ENCODE results near the gene NFASC. TPM values are rescaled to one million over a fixed set of nuclear protein-coding genes. Genes with fewer than 3 reads are reported as not detected.

The NFASC gene
- polyA plus RNA-seq, 3 donors, result 2.1 to 9.6 (median 2.2) TPM

DNA sequence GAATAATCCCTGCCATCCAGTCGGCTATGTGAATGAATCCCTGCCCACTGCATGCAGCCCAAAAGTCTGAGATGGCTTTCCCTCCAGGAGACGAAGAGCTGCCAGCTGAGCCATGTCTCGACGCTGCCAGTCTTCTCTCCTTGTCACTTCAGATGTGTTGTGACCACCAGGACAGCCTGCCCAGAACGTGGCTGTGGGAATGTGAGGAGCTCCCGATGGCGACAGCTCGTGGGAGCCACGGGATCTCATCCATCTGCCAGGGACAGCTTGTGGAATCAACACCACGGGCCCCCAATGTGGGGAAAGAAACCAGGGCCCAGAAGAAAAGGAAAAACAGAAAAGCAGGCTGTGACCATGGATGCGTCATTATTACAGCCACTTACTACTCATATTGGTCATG lies 67.2 kb downstream of the NFASC start:
- H3K27ac ChIP-seq (ENCODE audit: low read depth, low read length), result no peak overlapping the region
- 62 to 84% (median 83%) methylated on average over 11 of the region's 11 CpGs for WGBS, 3 donors

DNA sequence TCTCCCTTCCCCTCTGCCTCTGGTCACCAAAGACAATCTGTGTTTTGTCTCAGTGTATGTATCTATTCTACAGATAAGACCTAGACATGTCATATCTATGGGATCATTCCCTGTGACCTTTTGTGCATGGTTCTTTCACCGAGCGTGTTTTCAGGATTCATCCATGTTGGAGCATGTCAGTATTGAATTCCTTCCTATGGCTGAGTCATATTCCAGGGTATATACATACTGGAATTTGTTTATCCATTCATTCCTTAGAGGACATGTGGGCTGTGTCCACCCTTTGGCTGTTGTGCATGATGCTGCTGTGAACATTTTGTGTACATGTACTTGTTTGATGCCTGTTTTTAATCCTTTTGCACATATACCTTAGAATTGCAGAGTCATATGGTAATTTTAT lies 69.9 kb downstream of the NFASC start:
- H3K27ac ChIP-seq (ENCODE audit: low read depth, low read length), result no peak overlapping the region
- 82 to 89% (median 87%) methylated on average over 2 of the region's 2 CpGs for WGBS, 3 donors

DNA sequence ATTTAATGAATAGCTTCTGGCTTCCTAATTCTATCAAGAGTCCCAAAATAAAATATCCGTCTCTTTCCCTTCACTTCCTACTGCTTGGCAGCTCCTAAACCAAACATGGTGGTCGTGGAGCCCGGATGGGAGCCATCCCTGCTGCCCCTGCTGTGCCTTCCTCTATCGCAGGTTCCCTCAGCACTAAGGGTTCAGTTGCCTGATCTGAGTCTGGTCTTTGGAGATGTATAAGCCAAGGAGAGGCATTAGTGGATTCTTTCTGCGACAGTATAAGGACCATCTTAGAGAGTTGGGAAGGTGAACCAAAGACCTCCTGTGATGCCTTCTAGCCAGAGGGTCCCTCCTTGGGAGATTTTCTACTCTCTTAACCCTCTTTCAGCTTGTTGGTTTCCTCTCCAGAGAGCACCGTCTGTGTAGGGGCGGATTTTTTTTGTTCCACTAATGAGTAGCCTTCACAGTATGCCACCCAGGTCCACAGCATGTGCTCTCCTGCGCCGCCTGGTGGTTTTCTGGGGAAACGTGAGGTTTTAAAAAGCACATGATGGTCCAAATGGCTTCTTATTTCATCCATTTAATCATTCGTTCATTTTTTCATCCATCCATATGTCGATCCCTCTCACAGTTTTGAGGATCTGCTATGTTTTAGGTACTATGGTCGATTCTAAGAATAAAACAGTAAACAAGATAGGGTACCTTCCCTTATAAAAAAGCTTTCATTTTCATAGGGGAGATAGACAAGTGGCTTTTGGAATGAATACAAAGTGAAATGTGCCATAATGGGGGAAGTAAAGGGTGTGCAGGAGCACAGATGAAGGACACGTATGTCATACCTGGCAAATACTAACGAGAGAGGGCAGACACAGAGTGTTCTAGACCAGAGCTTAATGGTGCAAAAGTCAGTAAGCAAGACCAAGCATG lies 71.0 kb downstream of the NFASC start:
- no peak overlapping the region for H3K27ac ChIP-seq (ENCODE audit: low read depth, low read length)
- 28 to 29% (median 29%) methylated on average over 15 of the region's 15 CpGs for WGBS, 3 donors

DNA sequence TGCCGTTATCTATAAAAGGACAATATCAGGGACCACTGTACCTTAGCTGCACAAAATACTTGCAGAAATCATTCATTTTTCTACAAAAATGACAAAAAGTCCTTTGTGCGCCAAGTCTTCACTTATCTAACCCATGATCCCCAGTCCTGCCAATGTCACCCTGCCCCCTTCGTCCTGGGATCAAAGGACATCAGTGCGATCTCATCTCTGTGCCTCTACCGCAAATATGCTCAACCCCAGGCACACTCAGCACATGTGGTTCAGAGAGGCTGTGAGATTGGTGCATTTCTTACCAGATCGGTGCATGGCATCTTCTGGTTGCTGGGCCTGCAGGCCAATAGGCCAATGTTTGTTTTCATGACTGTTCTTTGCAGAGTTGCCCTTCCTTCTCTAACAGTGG lies 72.8 kb downstream of the NFASC start:
- H3K27ac ChIP-seq (ENCODE audit: low read depth, low read length), result no peak overlapping the region
- 74 to 93% (median 81%) methylated on average over 6 of the region's 6 CpGs for WGBS, 3 donors

DNA sequence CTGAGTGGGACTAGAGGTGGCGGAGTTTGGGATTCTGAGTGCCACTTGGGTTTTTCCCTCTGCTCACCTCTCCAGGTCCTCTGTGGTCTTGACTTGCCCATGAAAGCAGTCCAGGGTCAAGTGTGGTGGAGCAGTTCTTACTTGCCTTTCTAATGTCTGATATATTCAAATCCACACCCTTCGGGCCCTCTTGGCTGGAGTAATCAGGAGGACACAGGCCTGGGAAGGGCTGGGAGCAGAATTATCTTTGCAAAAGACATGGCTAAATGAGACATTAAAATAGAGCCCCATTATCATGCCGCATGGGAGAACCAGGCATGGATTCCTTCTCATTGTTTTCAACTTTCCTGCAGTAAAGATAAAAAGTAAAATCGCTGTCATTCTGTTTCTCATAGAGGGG lies 74.0 kb downstream of the NFASC start:
- no peak overlapping the region for H3K27ac ChIP-seq (ENCODE audit: low read depth, low read length)
- 89 to 91% (median 91%) methylated on average over 4 of the region's 4 CpGs for WGBS, 3 donors

DNA sequence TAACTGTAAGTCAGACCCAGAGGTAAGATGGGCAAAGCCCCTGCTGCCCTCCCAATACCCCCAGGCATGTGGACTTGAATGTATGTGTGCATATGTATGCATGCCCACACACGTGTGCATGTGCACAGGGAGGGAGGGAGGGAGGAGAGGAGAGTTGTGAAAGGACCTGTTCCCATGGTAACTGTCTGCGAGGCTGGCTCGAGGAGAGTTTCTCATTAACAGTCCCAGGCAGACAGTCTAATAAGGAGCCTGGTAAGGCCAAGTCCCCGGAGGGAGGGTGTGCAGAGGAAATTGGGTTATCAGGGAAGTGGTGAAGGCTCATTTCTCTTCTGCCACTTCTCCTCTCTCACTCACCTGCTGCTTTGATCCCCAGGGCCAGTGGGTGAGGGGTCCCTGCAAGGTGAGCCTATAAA lies 74.9 kb downstream of the NFASC start:
- 18 to 29% (median 23%) methylated on average over 4 of the region's 4 CpGs for WGBS, 3 donors
- no peak overlapping the region for H3K27ac ChIP-seq (ENCODE audit: low read depth, low read length)

DNA sequence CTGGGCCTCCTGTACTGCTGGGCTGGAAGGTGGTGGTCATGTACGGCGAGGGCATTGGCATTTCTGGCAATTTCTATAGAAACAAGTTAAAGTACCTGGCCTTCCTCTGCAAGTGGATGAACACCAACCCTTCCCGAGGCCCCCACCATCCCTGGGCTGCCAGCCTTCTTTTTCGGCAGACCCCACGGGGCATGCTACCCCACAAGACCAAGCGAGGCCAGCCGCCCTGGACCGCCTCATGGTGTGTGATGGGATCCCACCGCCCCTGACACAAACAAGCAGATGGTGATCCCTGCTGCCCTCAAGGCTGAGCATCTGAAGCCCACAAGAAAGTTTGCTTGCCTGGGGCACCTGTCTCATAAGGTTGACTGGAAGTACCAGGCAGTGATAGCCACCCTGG lies 76.0 kb downstream of the NFASC start:
- H3K27ac ChIP-seq (ENCODE audit: low read depth, low read length), result no peak overlapping the region
- WGBS, 3 donors, result 92 to 97% (median 93%) methylated on average over 9 of the region's 9 CpGs

DNA sequence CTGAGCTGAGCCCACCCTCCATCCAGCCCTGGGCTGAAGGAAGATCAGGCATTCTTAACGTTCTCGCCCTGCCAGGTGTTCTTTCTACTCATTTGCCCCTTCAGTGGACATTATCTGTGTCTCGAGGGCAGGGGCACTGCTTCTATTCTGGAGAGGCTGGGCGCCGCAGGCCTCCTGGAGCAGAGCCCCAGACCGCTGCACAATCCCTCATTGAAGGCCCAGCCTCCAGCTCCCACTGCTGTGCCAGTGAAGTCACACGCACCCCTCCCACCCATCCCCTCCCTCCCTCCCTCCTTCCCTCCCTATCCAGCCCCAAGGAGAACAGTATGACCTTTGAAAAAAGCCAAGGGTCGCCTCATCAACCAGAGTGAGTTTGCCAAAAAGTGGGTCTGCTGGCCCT lies 76.7 kb downstream of the NFASC start:
- WGBS, 3 donors, result 77 to 86% (median 82%) methylated on average over 8 of the region's 8 CpGs
- H3K27ac ChIP-seq (ENCODE audit: low read depth, low read length), result no peak overlapping the region

DNA sequence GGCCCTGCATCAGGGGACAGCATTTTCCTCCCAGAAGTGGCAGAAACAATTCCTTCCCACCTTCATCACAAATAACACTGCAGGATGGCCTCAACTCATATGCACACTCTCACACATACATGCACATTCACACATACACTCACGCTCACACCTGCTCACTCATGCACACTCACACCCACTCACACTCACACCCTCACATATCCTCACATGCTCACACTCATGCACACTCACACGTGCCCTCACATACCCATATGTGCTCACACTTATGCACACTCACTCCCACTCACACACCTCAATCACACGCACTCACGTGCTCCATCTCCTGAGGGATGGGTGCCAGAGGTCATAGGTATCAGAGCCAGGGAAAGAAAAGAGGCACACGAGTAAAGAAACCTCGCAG lies 77.1 kb downstream of the NFASC start:
- no peak overlapping the region for H3K27ac ChIP-seq (ENCODE audit: low read depth, low read length)
- WGBS, 3 donors, result 64 to 76% (median 72%) methylated on average over 6 of the region's 6 CpGs

DNA sequence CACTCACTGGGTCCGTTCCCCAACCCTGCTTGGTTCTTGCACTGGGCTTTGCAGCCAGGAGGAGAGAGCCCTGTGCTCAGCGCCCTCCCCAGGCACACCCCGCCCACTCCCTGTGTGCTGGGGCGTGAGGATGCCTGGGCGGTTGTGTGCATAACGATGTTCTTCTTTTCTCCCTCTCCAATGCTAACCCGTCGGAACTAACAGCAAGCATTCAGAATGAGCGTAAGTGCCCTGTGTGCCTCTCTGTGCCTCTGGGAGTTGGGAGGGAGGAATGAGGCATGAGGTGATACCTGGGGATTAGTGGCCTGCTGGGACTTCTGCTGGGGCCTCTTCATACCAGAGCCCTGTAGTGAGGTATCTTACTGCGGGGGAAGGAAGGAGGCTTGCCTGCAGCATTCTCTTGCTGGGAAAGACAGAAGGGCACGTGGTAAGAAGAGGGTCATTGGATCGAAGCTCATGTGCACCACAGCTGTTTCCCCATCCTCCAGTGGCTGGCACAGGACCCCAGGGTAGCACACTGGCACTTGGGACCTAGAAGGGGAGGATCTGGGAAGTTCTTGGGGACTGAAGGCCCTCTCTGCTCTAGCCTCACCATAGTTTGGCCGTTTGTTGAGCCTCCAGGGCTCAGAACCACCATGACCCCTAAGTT lies 79.8 kb downstream of the NFASC start:
- no peak overlapping the region for H3K27ac ChIP-seq (ENCODE audit: low read depth, low read length)
- WGBS, 3 donors, result 54 to 71% (median 60%) methylated on average over 13 of the region's 13 CpGs

DNA sequence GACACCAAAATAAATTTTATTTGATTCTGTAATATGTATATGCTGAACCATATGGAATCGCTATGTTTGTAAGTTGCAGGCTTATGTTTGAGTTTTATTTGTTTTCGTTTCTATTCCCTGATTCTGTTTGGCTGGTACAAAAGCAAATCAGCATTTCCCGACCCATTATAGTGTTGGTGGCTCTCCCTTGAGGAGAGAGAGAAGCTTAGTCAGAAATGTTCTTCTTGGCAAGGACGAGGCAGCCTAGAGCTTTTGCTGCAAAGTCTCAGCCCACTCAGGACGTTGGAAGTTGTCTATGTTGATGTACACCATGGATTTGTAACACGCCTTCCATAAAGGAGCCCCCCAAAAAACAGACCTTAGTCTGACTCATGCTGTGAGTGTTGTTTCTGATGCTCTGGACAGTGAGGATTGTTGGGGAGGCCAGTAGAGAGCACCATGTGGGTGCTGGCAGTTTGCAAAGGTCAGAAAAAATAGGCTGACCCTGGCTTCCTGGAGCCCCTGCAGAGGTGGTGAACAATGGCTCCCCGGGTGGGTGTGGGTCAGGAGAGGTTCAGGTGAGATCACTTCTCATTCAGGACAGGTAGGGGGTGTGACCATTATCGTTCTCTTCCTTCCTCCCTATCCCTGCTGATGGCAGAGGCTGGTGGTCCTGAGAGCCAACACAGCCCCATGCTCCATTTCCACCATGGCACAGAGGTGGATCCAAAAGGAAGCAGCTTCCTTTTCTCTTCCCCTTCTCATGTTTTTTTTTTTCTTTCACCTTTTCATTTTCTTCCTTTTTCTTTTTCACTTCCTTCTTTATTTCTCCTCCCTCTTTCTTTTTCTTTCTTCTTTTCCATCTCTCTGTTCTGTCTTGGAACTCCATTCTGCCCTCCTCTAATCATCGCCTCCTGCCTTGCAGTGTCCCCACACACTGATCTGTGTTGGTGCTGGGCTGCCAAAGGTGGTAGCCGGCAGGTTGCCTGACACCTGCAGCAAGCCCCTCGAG lies 88.0 kb downstream of the NFASC start:
- H3K27ac ChIP-seq (ENCODE audit: low read depth, low read length), result no peak overlapping the region
- 66 to 70% (median 69%) methylated on average over 11 of the region's 11 CpGs for WGBS, 3 donors

DNA sequence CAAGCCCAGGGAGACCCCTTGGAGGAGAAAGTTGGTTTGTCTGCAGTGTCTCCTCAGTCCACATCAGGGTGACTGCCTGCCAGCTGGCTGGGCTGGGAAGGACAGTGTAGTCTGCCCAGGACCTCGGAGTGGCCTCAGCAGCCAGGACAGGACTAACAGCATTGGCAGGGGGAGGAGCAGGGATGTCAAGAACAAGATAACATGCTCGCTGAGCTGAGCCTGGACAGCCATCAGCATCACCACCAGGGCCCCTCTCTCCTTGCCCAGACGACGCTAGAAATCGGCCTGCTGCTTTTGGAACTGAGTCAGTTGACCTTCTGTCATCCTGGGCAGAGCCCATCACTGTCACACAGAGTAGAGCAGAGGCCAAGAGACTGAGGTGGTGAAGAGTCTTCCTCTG lies 88.7 kb downstream of the NFASC start:
- 21 to 52% (median 36%) methylated on average over 2 to 5 of the region's 5 CpGs for WGBS, 3 donors
- no peak overlapping the region for H3K27ac ChIP-seq (ENCODE audit: low read depth, low read length)

DNA sequence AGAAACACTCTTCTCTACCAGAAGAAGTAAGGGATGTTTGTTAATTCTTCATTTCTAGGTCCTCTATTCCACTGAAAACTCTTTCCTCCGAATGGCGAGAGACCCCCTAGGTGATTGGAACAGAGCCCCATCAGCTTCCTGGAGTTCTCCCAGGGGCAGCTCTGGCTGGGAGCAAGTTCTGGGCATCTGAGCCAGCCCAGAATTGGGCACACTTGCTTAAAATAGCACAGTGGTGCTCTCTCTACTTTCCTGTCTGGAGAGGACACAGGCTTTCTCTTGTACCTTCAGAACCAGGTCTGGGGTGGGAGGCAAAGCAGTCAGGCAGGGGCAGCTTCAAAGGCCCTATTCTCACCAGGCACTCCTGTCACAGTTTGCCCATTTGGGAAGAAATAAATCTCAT lies 89.2 kb downstream of the NFASC start:
- WGBS, 3 donors, result 70 to 80% (median 79%) methylated on average over 2 of the region's 2 CpGs
- no peak overlapping the region for H3K27ac ChIP-seq (ENCODE audit: low read depth, low read length)

DNA sequence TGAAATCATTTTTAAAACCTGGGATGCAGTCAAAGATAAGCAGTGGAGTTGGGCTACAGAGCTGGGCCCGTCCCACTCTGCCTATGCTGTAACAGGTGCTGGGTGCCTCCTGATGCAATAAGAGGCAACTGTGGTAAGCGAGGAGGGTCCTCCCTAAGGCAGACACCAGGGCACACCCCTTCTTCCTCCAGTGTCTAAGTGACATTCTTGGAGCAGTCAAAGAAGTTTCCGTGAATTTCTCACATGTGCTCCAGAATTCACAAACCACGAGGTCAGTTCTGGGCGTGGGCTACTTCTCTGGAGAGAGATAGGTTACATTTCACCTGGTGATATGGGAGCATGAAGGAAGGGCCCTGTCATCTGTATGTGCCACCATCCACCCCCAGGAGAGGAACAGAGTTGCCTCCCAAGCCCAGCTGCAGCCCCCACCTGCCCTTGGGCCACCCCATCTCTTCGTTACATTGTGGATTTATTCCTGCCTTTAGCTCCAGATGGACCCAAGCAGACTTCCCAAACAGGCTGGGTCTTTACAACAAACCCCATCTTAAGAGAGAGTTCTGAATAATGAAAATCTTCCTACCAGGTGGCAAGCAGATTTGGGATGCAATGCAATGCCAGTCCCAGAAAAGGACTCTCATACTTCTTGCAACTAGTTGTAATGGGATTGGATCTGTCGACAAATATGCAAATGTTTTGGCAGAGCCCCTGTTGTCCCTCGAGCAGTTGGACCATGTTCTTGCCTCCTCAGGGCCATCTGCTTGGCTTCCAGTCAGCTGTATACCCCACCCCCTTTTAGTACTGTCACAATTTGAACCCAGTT lies 89.9 kb downstream of the NFASC start:
- WGBS, 3 donors, result 79 to 82% (median 80%) methylated on average over 8 of the region's 8 CpGs
- no peak overlapping the region for H3K27ac ChIP-seq (ENCODE audit: low read depth, low read length)

DNA sequence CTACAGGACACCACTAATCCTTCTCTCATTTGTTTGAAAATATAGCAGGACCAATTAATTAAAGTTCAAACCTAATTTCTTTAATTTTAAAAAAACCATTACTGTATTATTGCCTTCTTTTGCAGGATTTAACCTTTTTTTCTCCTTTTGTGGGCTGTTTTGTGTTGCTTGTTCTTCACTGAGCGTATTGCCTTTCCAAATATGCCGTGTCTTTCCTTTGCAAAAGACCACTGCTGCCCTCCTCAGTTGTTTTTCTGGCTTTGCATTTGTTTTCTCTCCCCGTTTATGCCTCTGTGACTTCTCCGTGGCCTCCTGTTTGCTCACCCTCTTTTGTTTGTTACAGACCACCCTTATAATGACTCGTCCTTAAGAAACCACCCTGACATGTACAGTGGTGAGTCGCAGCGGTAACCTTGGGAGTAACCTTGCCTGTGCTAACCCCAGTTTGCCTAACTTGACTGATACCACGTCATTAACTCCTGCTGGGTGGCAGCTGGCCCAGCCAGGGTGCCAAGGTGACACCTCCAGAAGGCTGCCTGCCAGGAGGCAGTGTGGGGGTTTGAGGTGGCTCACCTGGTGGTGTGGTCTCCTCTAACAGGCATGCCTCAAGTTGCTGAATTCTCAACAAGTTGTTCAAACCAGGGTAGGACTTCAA lies 91.2 kb downstream of the NFASC start:
- WGBS, 3 donors, result 37 to 78% (median 63%) methylated on average over 8 of the region's 8 CpGs
- no peak overlapping the region for H3K27ac ChIP-seq (ENCODE audit: low read depth, low read length)

DNA sequence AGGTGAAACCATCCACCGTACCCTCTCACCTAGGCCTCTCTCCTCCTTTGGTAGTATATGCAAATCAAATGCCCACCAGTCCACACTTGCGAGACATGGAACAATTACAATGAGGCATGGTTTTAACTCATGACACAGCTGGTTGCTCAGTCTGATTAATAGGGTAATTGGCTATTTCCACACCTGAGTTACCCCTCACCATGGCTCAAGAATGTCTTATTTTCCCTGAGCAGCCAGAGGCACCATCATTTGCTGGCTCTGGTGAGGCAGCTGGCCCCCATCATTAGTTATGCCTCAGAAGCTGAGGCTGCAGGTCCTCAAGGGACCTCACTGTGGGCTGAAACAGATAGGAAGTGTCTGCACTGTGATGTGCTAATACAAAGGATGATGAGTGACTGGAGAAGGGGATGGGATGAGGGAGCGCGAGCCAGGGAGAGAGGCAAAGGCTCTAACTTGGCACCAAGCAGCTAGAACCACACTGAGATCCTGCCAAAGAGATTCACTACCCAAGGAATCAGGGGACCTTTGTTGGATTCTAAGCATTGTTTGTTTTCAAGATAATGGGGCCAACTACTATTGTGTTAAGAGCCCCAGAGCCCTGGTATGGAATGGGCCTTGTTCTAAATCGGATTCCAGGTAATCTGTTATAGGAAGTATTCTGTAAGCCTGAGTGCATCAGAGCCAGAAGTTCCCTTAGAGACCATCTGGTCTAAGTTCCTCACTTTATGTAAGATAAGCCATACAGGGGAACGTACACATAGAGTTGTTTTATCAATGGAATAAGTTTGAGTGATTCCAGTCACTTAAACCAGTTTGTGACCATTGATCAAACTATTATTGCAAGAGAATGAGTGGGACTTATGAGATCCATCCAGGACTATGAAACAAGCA lies 92.3 kb downstream of the NFASC start:
- no peak overlapping the region for H3K27ac ChIP-seq (ENCODE audit: low read depth, low read length)
- WGBS, 3 donors, result 84 to 87% (median 86%) methylated on average over 6 of the region's 6 CpGs

DNA sequence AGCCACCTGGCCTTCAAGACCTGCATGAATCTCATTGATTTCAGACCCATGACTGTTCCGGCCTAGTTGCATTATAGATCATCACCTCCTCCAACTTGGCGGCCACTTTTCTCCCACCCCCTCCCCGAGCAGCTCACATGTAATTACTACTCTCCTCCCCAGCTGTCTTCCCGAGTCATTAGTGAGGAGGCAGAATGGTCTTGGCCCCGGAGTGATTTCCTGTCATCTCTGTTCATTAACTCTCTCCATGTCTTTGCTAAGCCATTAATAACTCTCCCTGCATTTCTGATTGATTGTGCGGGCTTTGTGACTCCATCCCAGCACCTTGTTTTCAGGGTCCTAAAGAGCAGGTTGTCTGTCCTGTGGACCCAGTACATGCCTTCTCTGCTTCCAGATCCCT lies 96.8 kb downstream of the NFASC start:
- H3K27ac ChIP-seq (ENCODE audit: low read depth, low read length), result no peak overlapping the region
- WGBS, 3 donors, result 34 to 68% (median 58%) methylated on average over 6 of the region's 6 CpGs
